ENCODE measurements around the gene RPS6KB2.
A peak's percentile ranks its signal among the peaks of the same experiment; 100 is the strongest.
"Not testable (repeated sequence)": the region's sequence is repeated elsewhere in the genome, so short reads cannot be mapped to it uniquely, and the experiment has no call there.

Gene RPS6KB2

GRCh38 chr11:67465189-67465510 is 36.9 kb downstream of the RPS6KB2 start:
- no peak for DNase-seq (ENCODE audit: low read depth)
- TF ChIP-seq CTCF (IDR thresholded peaks at IDR 0.05; ENCODE audit: low read depth, low read length) (no peak), POLR2A (IDR thresholded peaks at IDR 0.05; ENCODE audit: extremely low read depth, insufficient read length) (no peak), MYC (IDR thresholded peaks at IDR 0.05; ENCODE audit: low read depth, low read length) (no peak), MAX (IDR thresholded peaks at IDR 0.05; ENCODE audit: low read depth, low read length) (no peak)
- peak overlapping the region; percentile 83 for H3K4me3 ChIP-seq (ENCODE audit: low read depth, low read length)

GRCh38 chr11:67465530-67465929 is 37.2 kb downstream of the RPS6KB2 start:
- DNase-seq (ENCODE audit: low read depth) = not testable (repeated sequence)
- H3K4me3 ChIP-seq (ENCODE audit: low read depth, low read length) = peak overlapping the region; percentile 83

- no peak overlapping the region for H3K4me3 ChIP-seq (ENCODE audit: low read depth, low read length)
- no peak for DNase-seq (ENCODE audit: low read depth)
- no peak for TF ChIP-seq CTCF (IDR thresholded peaks at IDR 0.05; ENCODE audit: low read depth, low read length)
- TF ChIP-seq MYC (IDR thresholded peaks at IDR 0.05; ENCODE audit: low read depth, low read length) = no peak
- TF ChIP-seq POLR2A (IDR thresholded peaks at IDR 0.05; ENCODE audit: extremely low read depth, insufficient read length) = no peak
- no peak for TF ChIP-seq MAX (IDR thresholded peaks at IDR 0.05; ENCODE audit: low read depth, low read length)
Measured at GRCh38 chr11:67466367-67466766, 38.1 kb downstream of the RPS6KB2 start.

GRCh38 chr11:67466962-67467771 is 38.9 kb downstream of the RPS6KB2 start:
- H3K4me3 ChIP-seq (ENCODE audit: low read depth, low read length) = no peak overlapping the region
- no peak for DNase-seq (ENCODE audit: low read depth)
- no peak for TF ChIP-seq CTCF (IDR thresholded peaks at IDR 0.05; ENCODE audit: low read depth, low read length)

GRCh38 chr11:67468056-67468455 is 39.8 kb downstream of the RPS6KB2 start:
- TF ChIP-seq CTCF (IDR thresholded peaks at IDR 0.05; ENCODE audit: low read depth, low read length) (no peak), MYC (IDR thresholded peaks at IDR 0.05; ENCODE audit: low read depth, low read length) (no peak), MAX (IDR thresholded peaks at IDR 0.05; ENCODE audit: low read depth, low read length) (no peak), POLR2A (IDR thresholded peaks at IDR 0.05; ENCODE audit: extremely low read depth, insufficient read length) (no peak)
- H3K4me3 ChIP-seq (ENCODE audit: low read depth, low read length) = peak overlapping the region; percentile 50
- DNase-seq (ENCODE audit: low read depth) = no peak

- peak overlapping the region; percentile 50 for H3K4me3 ChIP-seq (ENCODE audit: low read depth, low read length)
- TF ChIP-seq CTCF (IDR thresholded peaks at IDR 0.05; ENCODE audit: low read depth, low read length) = no peak
- TF ChIP-seq POLR2A (IDR thresholded peaks at IDR 0.05; ENCODE audit: extremely low read depth, insufficient read length) = no peak
- TF ChIP-seq MYC (IDR thresholded peaks at IDR 0.05; ENCODE audit: low read depth, low read length) = no peak
- TF ChIP-seq MAX (IDR thresholded peaks at IDR 0.05; ENCODE audit: low read depth, low read length) = no peak
- DNase-seq (ENCODE audit: low read depth) = no peak
Measured at GRCh38 chr11:67468456-67468758, 40.1 kb downstream of the RPS6KB2 start.

All from NB4 (cell line).